A549 (cell line): Measurements from ENCODE around the gene ZW10. TPM values are rescaled to one million over a fixed set of nuclear protein-coding genes. Genes with fewer than 3 reads are reported as not detected.

Source experiments
- ATAC-seq, 2 experiments: fragments of 200-7000 bp in 1 of 2; fragments of >200 bp in 1 of 2; cut with Nextera tagmentation in 1 of 2; cut with Tn5 transposase in 1 of 2; 3 replicates each; pipeline versions ENCODE4 v1.8.0 to v1.9.1; 2018 to 2020; ENCODE audit warnings: mild to moderate bottlenecking in 1 of 2, moderate library complexity in 1 of 2
- CTCF ChIA-PET: fragments of 300-600 bp; sonication (Branson Sonifier 250); formaldehyde crosslinking; extraction: SDS; loops from one replicate; lab custom pipeline; 2021; ENCODE audit warnings: antibody characterized with exemption, inconsistent platforms; lab: Yijun Ruan, JAX
- POLR2A ChIA-PET: fragments of 350-600 bp; formaldehyde crosslinking; extraction: SDS; loops from one replicate; lab custom pipeline; 2021; ENCODE audit warnings: antibody characterized with exemption, inconsistent platforms; lab: Yijun Ruan, JAX
- DNase-seq, 2 experiments: peaks; one replicate each; pipeline versions ENCODE4 v3.0.0 to v3.0.0-alpha.2; 2011 to 2016; ENCODE audit warnings: low read depth in 1 of 2, low spot score in 1 of 2
- FAIRE-seq: peaks from 2 replicates; lab custom pipeline; 2011; peaks lifted over from hg19 to GRCh38; lab: Jason Lieb, UNC
- H3K27ac ChIP-seq, 2 experiments: fragments of >200 bp; sonication (Bioruptor Twin); formaldehyde crosslinking; 3 replicates each; pipeline ENCODE4 v1.5.1; 2016 to 2017
- H3K4me1 ChIP-seq: fragments of >200 bp; sonication (Bioruptor Twin); formaldehyde crosslinking; 3 replicates; pipeline ENCODE4 v1.6.1; 2016
- H3K4me2 ChIP-seq: fragments of >200 bp; sonication (Bioruptor Twin); formaldehyde crosslinking; 3 replicates; pipeline ENCODE4 v1.6.1; 2016
- H3K4me3 ChIP-seq: fragments of >200 bp; sonication (Bioruptor Twin); formaldehyde crosslinking; 3 replicates; pipeline ENCODE4 v1.5.1; 2016
- H3K9me3 ChIP-seq: fragments of >200 bp; sonication (Bioruptor Twin); formaldehyde crosslinking; 3 replicates; pipeline ENCODE4 v1.6.1; 2016
- EHF ChIP-seq: fragments of 250-450 bp; sonication (Bioruptor Pico); IDR thresholded peaks from 2 replicates; pipeline ENCODE4 v1.5.0; 2020; ENCODE audit warnings: mild to moderate bottlenecking
- EHMT2 ChIP-seq: fragments of 200-600 bp; sonication (generic); IDR thresholded peaks from 2 replicates; pipeline ENCODE4 v1.6.1; 2016; ENCODE audit warnings: antibody characterized with exemption, low read depth, mild to moderate bottlenecking, moderate library complexity
- ESRRA ChIP-seq: fragments of 150-350 bp; IDR thresholded peaks from 2 replicates; pipeline ENCODE4 v1.6.1; 2014; ENCODE audit warnings: mild to moderate bottlenecking, low read length, borderline replicate concordance
- FOSB ChIP-seq: fragments of 250-450 bp; sonication (Bioruptor Pico); IDR thresholded peaks from 2 replicates; pipeline ENCODE4 v1.5.0; 2020; ENCODE audit warnings: mild to moderate bottlenecking, moderate library complexity
- GATA3 ChIP-seq: IDR thresholded peaks from 2 replicates; pipeline ENCODE4 v1.6.1; 2012; ENCODE audit warnings: borderline replicate concordance
- HOXA7 ChIP-seq: fragments of 250-450 bp; sonication (Bioruptor Pico); IDR thresholded peaks from 2 replicates; pipeline ENCODE4 v1.5.0; 2020; ENCODE audit warnings: mild to moderate bottlenecking, moderate library complexity
- JUNB ChIP-seq: fragments of >200 bp; sonication (Bioruptor Twin); formaldehyde crosslinking; IDR thresholded peaks from 2 replicates; pipeline ENCODE4 v1.6.1; 2016
- MAFK ChIP-seq: fragments of 450-650 bp; IDR thresholded peaks from 2 replicates; pipeline ENCODE4 v1.6.1; 2014; ENCODE audit not compliant: partially characterized antibody
- MAX ChIP-seq: IDR thresholded peaks from 2 replicates; pipeline ENCODE4 v1.6.1; 2012
- MAZ ChIP-seq: fragments of 150-350 bp; IDR thresholded peaks from 2 replicates; pipeline ENCODE4 v1.6.1; 2014; ENCODE audit warnings: antibody characterized with exemption, low read depth, low read length, borderline replicate concordance
- RARB ChIP-seq: fragments of 250-450 bp; sonication (Bioruptor Pico); IDR thresholded peaks from 2 replicates; pipeline ENCODE4 v1.8.0; 2021; ENCODE audit warnings: mild to moderate bottlenecking, moderate library complexity
- WGBS: methylation state at CpG from one replicate; pipeline ENCODE4 v1.1.6; 2017; ENCODE audit errors: missing lambda C conversion rate; 5-methylcytosine and 5-hydroxymethylcytosine counted together
- polyA plus RNA-seq, 4 experiments: library from polyadenylated mRNA; depleted of rRNA in 3 of 4; stranded (reverse); fragments of >200 nt; fragmentation: RNase III in 1 of 4; extraction: RNeasy Plus Mini Kit Qiagen cat#74134 plus additional on column Dnase treatment in 1 of 4; gene quantifications; 2 replicates in 3 of 4; 3 replicates in 1 of 4; pipeline ENCODE4 v1.2.3, GENCODE V29; 2011 to 2017
- TF ChIP-seq, protein P1 (sequence below): fragments of 450-650 bp; IDR thresholded peaks from 2 replicates; pipeline ENCODE4 v1.6.1; 2014; ENCODE audit warnings: antibody characterized with exemption
- TF ChIP-seq, protein P2 (sequence below): fragments of 200-600 bp; sonication (generic); IDR thresholded peaks from 2 replicates; pipeline ENCODE4 v1.6.1; 2016; ENCODE audit warnings: antibody characterized with exemption, mild to moderate bottlenecking, moderate library complexity
- TF ChIP-seq, protein P3 (sequence below): fragments of 250-450 bp; sonication (Bioruptor Pico); IDR thresholded peaks from 2 replicates; pipeline ENCODE4 v1.5.0; 2020; ENCODE audit warnings: low read depth, mild to moderate bottlenecking, moderate library complexity

ZW10 gene
- polyA plus RNA-seq, 2 of the 4 experiments (the other 2 are of a cell fraction): 12.9 to 13.9 TPM

DNA sequence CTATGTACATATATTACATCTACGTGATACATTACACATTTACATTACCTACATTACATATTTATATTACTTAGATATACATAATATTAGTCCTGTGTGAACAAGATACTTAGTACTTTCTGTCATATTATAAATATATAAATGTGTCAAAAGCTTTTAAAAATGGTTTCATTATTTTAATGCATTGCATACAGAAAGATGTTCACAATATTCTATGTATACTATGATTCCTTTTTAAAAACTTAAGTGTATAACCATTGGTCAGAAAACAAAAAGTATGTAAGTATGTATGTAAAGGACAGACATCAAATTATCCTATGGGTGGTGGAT, 647 bp upstream of the ZW10 start:
- H3K4me1 ChIP-seq: peaks cover 3% of the 10 kb centered on the region; the same call in 1 of the 3 replicates
- POLR2A ChIA-PET: no interaction called here
- TF ChIP-seq GATA3 (no peak), FOSB (CRISPR knock-in tag) (no peak), RARB (CRISPR knock-in tag) (no peak), MAX (no peak), EHF (CRISPR knock-in tag) (no peak), MAZ (no peak), JUNB (no peak)
- TF ChIP-seq, protein P1, sequence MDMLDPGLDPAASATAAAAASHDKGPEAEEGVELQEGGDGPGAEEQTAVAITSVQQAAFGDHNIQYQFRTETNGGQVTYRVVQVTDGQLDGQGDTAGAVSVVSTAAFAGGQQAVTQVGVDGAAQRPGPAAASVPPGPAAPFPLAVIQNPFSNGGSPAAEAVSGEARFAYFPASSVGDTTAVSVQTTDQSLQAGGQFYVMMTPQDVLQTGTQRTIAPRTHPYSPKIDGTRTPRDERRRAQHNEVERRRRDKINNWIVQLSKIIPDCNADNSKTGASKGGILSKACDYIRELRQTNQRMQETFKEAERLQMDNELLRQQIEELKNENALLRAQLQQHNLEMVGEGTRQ: no peak
- TF ChIP-seq, protein P2, sequence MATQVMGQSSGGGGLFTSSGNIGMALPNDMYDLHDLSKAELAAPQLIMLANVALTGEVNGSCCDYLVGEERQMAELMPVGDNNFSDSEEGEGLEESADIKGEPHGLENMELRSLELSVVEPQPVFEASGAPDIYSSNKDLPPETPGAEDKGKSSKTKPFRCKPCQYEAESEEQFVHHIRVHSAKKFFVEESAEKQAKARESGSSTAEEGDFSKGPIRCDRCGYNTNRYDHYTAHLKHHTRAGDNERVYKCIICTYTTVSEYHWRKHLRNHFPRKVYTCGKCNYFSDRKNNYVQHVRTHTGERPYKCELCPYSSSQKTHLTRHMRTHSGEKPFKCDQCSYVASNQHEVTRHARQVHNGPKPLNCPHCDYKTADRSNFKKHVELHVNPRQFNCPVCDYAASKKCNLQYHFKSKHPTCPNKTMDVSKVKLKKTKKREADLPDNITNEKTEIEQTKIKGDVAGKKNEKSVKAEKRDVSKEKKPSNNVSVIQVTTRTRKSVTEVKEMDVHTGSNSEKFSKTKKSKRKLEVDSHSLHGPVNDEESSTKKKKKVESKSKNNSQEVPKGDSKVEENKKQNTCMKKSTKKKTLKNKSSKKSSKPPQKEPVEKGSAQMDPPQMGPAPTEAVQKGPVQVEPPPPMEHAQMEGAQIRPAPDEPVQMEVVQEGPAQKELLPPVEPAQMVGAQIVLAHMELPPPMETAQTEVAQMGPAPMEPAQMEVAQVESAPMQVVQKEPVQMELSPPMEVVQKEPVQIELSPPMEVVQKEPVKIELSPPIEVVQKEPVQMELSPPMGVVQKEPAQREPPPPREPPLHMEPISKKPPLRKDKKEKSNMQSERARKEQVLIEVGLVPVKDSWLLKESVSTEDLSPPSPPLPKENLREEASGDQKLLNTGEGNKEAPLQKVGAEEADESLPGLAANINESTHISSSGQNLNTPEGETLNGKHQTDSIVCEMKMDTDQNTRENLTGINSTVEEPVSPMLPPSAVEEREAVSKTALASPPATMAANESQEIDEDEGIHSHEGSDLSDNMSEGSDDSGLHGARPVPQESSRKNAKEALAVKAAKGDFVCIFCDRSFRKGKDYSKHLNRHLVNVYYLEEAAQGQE: no peak
- TF ChIP-seq, all 56 proteins: peak for 0
- CTCF ChIA-PET: interaction anchor here (1.0 to 2.1 kb wide), 5 partner anchors 10 to 53 kb away, joined by 3 to 7 read pairs (median 5); no protein-coding TSS in a partner anchor
- FAIRE-seq: no peak
- 3% methylated on average over 1 of the region's 1 CpG for WGBS
- peak overlapping the region; percentile 45 for H3K4me2 ChIP-seq
- ATAC-seq: no peak
- H3K27ac ChIP-seq: peak overlapping the region; percentile 94; a peak in 5 of 6 replicates
- H3K4me3 ChIP-seq: peak overlapping the region; percentile 99
- no peak for DNase-seq
- H3K9me3 ChIP-seq: no peaks in the 10 kb centered on the region

DNA sequence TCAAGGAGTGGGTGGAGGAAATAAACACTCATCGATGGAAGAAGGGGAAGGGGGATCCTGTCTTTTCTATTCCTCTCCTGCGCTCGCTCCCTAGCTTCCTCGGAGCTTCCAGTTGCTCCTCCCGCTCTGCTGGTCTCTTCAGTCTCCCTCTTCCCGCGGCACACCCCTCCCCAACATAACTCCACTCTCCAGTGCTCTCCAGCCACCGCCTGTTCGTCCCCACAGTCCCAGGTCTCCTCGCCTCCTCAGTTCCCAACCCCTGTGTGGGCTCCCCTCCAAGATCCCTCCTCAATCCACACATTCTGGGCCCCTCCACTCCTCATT, 438 bp downstream of the ZW10 start:
- 3% methylated on average over 10 of the region's 10 CpGs for WGBS
- FAIRE-seq (no peak), DNase-seq (peak in 1 of 2 experiments; percentile 5), ATAC-seq (peak; percentile 62 to 69)
- Histone ChIP-seq H3K27ac (peak overlapping the region; percentile 94), H3K4me2 (peak overlapping the region; percentile 80), H3K4me3 (peak overlapping the region; percentile 99), H3K9me3 (no peaks in the 10 kb centered on the region), H3K4me1 (peaks cover 3% of the 10 kb centered on the region; the same call in 1 of the 3 replicates)
- TF ChIP-seq ESRRA (no peak), EHMT2 (no peak), HOXA7 (CRISPR knock-in tag) (no peak), FOSB (CRISPR knock-in tag) (no peak)
- ChIA-PET POLR2A (no interaction called here), CTCF (interaction anchor here (0.6 to 2.1 kb wide), 11 partner anchors 8 to 464 kb away, joined by 3 to 7 read pairs (median 3); no protein-coding TSS in a partner anchor)

DNA sequence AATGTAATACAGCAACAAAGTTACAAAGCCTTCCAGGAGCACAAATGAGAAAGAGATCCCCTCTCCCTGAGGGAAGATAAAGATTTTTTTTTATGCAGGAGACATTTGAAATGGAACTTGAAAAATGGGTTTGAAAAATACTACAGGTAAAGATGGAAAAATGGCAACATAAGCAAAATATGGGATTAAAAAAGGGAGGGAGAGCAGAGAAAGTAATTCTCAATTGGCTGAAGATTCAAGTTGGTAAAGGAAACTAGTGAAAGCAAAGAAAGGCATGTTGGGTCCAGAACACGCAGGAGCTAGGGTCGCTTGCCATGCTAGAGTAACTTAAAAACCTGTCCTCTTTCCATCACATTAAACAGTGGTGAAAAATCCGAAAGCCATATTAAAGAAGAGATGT, 1.5 kb downstream of the ZW10 start:
- H3K9me3 ChIP-seq: no peaks in the 10 kb centered on the region
- H3K4me2 ChIP-seq: peak overlapping the region; percentile 80
- CTCF ChIA-PET: no interaction called here
- no peak for ATAC-seq
- TF ChIP-seq, protein P3, sequence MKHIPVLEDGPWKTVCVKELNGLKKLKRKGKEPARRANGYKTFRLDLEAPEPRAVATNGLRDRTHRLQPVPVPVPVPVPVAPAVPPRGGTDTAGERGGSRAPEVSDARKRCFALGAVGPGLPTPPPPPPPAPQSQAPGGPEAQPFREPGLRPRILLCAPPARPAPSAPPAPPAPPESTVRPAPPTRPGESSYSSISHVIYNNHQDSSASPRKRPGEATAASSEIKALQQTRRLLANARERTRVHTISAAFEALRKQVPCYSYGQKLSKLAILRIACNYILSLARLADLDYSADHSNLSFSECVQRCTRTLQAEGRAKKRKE (CRISPR knock-in tag): no peak
- peak; percentile 33 for TF ChIP-seq MAFK
- TF ChIP-seq, all 56 proteins: peak for 1
- POLR2A ChIA-PET: no interaction called here
- peaks cover 3% of the 10 kb centered on the region; the same call in 1 of the 3 replicates for H3K4me1 ChIP-seq
- H3K27ac ChIP-seq: no peak overlapping the region
- H3K4me3 ChIP-seq: peak overlapping the region; percentile 99; the same call in 1 of the 3 replicates
- FAIRE-seq (no peak), DNase-seq (no peak)
- WGBS: 77% methylated on average over 3 of the region's 3 CpGs
